ENCODE data around the gene BNIP5.

Gene BNIP5

GRCh38 chr6:36374972-36375371, 38.3 kb upstream of the BNIP5 start:
- H3K4me3 ChIP-seq (ENCODE audit: low read depth, low read length): no peak overlapping the region
- TF ChIP-seq, protein P1, sequence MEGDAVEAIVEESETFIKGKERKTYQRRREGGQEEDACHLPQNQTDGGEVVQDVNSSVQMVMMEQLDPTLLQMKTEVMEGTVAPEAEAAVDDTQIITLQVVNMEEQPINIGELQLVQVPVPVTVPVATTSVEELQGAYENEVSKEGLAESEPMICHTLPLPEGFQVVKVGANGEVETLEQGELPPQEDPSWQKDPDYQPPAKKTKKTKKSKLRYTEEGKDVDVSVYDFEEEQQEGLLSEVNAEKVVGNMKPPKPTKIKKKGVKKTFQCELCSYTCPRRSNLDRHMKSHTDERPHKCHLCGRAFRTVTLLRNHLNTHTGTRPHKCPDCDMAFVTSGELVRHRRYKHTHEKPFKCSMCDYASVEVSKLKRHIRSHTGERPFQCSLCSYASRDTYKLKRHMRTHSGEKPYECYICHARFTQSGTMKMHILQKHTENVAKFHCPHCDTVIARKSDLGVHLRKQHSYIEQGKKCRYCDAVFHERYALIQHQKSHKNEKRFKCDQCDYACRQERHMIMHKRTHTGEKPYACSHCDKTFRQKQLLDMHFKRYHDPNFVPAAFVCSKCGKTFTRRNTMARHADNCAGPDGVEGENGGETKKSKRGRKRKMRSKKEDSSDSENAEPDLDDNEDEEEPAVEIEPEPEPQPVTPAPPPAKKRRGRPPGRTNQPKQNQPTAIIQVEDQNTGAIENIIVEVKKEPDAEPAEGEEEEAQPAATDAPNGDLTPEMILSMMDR (IDR thresholded peaks at IDR 0.05; ENCODE audit: low read depth, low read length, missing control alignments): no peak
- in situ Hi-C loops (cut with HindIII; ENCODE audit: low sequenced_read_pairs): no loop called here
- no peak for DNase-seq (ENCODE audit: low read depth)

DNA sequence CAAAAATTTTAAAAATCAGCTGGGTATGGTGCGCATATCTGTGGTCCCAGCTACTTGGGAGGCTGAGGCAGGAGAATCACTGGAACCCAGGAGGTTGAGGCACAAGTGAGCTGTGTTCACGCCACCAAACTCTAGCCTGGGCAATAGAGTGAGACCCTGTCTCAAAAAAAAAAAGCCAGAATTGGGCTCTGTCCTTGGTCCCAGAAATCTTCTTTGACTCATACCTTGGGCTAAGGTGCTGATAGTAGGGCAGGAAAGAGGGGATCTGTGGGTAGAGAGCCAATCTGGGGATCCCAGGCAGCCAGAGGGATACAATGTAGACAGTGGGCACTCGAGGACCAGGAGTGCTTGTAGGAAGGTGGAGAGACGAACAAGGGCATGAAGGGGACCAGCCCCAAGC, 37.5 kb upstream of the BNIP5 start:
- in situ Hi-C loops (cut with HindIII; ENCODE audit: low sequenced_read_pairs): no loop called here
- H3K4me3 ChIP-seq (ENCODE audit: low read depth, low read length): no peak overlapping the region
- TF ChIP-seq, protein P1 (IDR thresholded peaks at IDR 0.05; ENCODE audit: low read depth, low read length, missing control alignments): no peak
- DNase-seq (ENCODE audit: low read depth): no peak

DNA sequence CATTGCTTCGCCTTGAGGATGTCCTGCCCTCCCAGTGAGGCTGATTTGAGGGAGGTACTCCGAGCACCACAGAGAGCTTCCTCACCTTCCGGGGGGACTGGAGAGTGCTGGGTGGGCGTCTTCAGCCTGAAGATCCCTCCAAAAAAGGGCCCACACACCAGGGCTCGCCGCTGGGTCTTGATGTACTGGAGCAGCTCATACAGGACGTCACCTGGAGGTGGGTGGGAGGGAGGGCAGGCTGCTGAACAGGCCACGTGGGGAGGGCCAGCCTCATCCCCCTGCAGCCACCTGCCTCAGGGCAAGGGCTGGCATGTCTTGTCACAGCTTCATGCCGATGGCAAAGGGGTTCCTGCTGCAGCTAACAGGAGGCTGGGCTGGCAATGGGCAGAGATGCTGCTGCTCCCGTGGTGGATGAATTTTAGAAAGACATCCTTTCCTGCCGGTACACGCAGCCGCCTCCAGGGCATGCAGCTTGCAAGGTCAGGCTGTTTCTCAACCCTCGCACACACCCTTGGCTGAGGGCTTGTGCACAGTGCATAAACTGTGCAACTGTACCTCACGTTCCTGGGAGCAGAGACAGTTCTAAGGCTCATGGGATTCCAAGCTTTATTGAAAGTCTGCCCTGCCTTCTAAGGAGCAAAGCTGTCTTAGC, 36.8 kb upstream of the BNIP5 start:
- no peak overlapping the region for H3K4me3 ChIP-seq (ENCODE audit: low read depth, low read length)
- DNase-seq (ENCODE audit: low read depth): no peak
- TF ChIP-seq, protein P1 (IDR thresholded peaks at IDR 0.05; ENCODE audit: low read depth, low read length, missing control alignments): no peak
- in situ Hi-C loops (cut with HindIII; ENCODE audit: low sequenced_read_pairs): no loop called here

GRCh38 chr6:36372088-36372487, 35.4 kb upstream of the BNIP5 start:
- TF ChIP-seq, protein P1 (IDR thresholded peaks at IDR 0.05; ENCODE audit: low read depth, low read length, missing control alignments): no peak
- in situ Hi-C loops (cut with HindIII; ENCODE audit: low sequenced_read_pairs): no loop called here
- no peak overlapping the region for H3K4me3 ChIP-seq (ENCODE audit: low read depth, low read length)
- DNase-seq (ENCODE audit: low read depth): no peak

GRCh38 chr6:36371211-36371610, 34.5 kb upstream of the BNIP5 start:
- TF ChIP-seq, protein P1 (IDR thresholded peaks at IDR 0.05; ENCODE audit: low read depth, low read length, missing control alignments): no peak
- in situ Hi-C loops (cut with HindIII; ENCODE audit: low sequenced_read_pairs): no loop called here
- no peak for DNase-seq (ENCODE audit: low read depth)
- no peak overlapping the region for H3K4me3 ChIP-seq (ENCODE audit: low read depth, low read length)

DNA sequence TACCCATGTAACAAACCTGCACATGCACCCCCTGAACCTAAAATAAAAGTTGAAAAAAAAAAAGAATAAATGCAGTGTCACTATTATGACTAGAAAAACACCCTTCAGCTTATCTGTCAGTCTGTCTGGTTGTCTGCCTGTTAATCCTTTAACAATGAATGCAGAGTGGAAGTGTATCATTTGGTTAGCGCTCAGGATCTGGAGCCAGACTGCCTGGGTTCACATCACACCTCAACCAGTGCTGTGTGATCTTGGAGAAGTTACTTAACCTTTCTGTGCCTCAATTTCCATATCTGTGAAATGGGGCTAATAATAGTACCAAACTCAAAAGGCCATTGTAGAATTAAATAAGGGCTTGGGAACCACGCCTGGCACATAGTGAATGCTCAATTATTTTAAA, 34.0 kb upstream of the BNIP5 start:
- H3K4me3 ChIP-seq (ENCODE audit: low read depth, low read length): no peak overlapping the region
- in situ Hi-C loops (cut with HindIII; ENCODE audit: low sequenced_read_pairs): no loop called here
- TF ChIP-seq, protein P1 (IDR thresholded peaks at IDR 0.05; ENCODE audit: low read depth, low read length, missing control alignments): no peak

More for the DNA sequence above, 34.0 kb upstream of the BNIP5 start:
- no peak for DNase-seq (ENCODE audit: low read depth)

Data from astrocyte of the cerebellum (primary cell).